Mesodermal cell (in vitro differentiated cells): ENCODE data around the gene LMCD1.

Experiments used
- H3K27ac ChIP-seq: 2 replicates; pipeline ENCODE4 v1.7.0; 2013; ENCODE audit warnings: mild to moderate bottlenecking, low read depth, low read length, moderate library complexity; ENCODE audit not compliant: severe bottlenecking
- H3K36me3 ChIP-seq: 2 replicates; pipeline ENCODE4 v1.7.1; 2013; ENCODE audit warnings: mild to moderate bottlenecking, low read length, moderate library complexity; ENCODE audit not compliant: control insufficient read depth, insufficient read depth
- H3K4me1 ChIP-seq: one replicate; pipeline ENCODE4 v1.7.1; 2013; ENCODE audit warnings: mild to moderate bottlenecking, low read length; ENCODE audit not compliant: insufficient read depth, control insufficient read depth, poor library complexity, severe bottlenecking
- H3K4me3 ChIP-seq: 2 replicates; pipeline ENCODE4 v1.7.0; 2013; ENCODE audit warnings: low read length, control low read depth, mild to moderate bottlenecking; ENCODE audit not compliant: insufficient read depth, poor library complexity, severe bottlenecking; ENCODE audit errors: extremely low read depth
- H3K9me3 ChIP-seq: 2 replicates; pipeline ENCODE4 v1.7.1; 2013; ENCODE audit warnings: mild to moderate bottlenecking, low read length, moderate library complexity; ENCODE audit not compliant: control insufficient read depth
- WGBS, 2 experiments: methylation state at CpG; one replicate each; pipeline ENCODE4 v1.1.5; 2013; ENCODE audit warnings: missing lambda C conversion rate in 2 of 2; ENCODE audit not compliant: insufficient coverage in 2 of 2; 5-methylcytosine and 5-hydroxymethylcytosine counted together

The LMCD1 gene

DNA sequence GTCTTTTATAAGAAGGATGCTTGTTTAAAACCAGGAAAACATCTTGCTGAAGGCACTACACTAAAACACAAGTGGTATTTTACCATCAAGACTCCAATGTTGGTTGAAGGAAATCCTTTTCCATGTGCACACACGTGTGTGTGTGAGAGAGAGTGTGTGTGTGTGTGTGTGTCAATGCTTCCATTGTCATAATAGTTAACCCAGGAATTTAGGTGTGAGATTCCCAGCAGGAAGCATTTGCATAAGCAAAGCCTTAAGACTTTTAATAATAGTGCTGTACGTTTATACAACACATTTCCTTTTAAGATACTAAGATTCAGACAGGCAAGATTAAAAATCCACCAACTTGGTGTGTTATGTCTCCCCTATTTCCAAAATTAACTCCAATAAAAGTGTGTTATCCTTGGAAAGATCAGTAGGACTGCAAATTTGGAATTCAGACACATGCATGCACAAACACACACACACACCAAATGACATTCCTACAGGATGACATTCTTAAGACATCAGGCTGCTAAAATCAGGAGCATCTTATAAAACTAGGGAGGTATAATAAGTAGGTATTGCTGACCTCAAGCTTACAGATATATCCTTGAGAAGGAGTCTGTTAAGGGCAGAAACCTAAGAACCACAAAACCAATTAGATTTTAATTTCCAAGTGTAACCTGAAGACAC, 18.3 kb downstream of the LMCD1 start:
- Histone ChIP-seq H3K9me3 (no peaks in the 10 kb centered on the region), H3K4me3 (no peak overlapping the region), H3K27ac (no peak overlapping the region), H3K4me1 (peaks cover 3% of the 10 kb centered on the region), H3K36me3 (peaks cover 45% of the 10 kb centered on the region)
- 20 to 60% methylated on average over 1 of the region's 2 CpGs for WGBS, 2 experiments

DNA sequence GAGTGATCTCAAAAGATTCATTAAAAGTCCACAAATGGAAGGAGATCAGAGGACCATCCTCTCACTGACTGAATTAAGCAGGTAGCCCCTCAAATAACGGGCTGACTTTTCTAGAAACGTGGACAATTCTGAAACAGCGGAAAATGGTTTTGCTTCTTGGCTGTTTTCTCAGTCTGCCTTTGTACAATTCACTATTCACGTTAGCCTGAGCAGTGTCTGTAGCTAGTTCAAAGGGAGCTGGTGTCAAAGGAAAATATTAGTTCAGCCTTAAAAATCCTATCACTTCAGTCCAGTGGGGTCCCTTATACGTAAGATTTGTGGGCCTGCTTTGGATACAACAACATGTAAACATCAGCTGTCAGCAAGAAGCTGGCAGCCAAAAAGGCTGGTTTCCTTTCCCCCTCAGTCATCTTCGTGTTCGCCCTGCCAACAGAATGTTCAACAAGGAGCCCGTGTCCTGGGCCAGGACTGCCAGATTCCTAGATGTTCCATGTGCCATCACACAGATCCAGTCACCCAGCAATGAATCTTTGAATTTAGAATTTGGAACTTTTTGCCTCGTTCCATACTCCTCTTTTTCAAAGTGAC, 19.3 kb downstream of the LMCD1 start:
- Histone ChIP-seq H3K4me1 (peaks cover 3% of the 10 kb centered on the region), H3K4me3 (no peak overlapping the region), H3K27ac (no peak overlapping the region), H3K36me3 (peaks cover 39% of the 10 kb centered on the region), H3K9me3 (no peaks in the 10 kb centered on the region)
- WGBS, 2 experiments, result 88 to 98% methylated on average over 8 of the region's 9 CpGs

DNA sequence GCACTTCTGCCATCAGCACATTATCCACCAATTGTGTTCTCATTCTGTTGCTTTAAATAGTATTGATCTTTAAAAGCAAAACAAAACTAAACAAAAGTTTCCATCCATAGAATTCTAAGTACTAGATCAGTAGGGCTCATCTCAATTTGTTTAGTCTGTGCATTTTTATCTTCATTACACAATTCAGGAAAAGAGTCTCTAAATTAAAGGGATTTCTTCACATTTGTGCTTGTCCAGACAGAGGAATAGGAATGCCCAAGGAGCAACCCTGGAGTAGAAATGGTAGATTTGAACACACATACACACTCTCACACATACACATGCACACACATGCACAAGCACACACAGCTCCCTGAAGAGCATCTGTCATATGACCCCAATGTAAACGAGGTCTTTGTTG, 21.4 kb downstream of the LMCD1 start:
- 83 to 100% methylated on average over 1 of the region's 1 CpG for WGBS, 2 experiments
- peaks cover 32% of the 10 kb centered on the region for H3K36me3 ChIP-seq
- no peak overlapping the region for H3K27ac ChIP-seq
- no peaks in the 10 kb centered on the region for H3K9me3 ChIP-seq
- peaks cover 3% of the 10 kb centered on the region for H3K4me1 ChIP-seq
- H3K4me3 ChIP-seq, result no peak overlapping the region

DNA sequence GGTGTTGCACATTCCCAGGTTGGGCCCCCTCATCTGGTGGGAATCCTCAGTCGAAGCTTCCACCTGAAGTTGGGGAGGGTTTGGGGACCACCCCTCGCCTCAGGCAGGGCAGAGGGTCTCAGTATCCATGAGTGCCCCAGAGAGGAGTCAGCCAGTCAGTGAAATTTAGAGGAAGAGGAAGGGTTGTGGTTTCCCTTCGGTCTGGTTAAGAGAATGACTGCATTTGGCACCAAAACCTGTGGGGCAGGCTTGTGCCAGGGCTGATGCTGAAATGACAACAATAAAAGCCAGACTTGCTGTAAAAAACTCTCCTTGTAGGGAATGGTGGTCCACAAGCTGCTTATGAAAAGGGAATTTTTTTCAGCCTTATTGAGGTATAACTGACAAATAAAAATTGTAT, 22.6 kb downstream of the LMCD1 start:
- Histone ChIP-seq H3K36me3 (peaks cover 24% of the 10 kb centered on the region), H3K4me1 (peaks cover 8% of the 10 kb centered on the region), H3K27ac (no peak overlapping the region), H3K9me3 (no peaks in the 10 kb centered on the region), H3K4me3 (no peak overlapping the region)
- 85 to 93% methylated on average over 1 to 3 of the region's 3 CpGs for WGBS, 2 experiments

DNA sequence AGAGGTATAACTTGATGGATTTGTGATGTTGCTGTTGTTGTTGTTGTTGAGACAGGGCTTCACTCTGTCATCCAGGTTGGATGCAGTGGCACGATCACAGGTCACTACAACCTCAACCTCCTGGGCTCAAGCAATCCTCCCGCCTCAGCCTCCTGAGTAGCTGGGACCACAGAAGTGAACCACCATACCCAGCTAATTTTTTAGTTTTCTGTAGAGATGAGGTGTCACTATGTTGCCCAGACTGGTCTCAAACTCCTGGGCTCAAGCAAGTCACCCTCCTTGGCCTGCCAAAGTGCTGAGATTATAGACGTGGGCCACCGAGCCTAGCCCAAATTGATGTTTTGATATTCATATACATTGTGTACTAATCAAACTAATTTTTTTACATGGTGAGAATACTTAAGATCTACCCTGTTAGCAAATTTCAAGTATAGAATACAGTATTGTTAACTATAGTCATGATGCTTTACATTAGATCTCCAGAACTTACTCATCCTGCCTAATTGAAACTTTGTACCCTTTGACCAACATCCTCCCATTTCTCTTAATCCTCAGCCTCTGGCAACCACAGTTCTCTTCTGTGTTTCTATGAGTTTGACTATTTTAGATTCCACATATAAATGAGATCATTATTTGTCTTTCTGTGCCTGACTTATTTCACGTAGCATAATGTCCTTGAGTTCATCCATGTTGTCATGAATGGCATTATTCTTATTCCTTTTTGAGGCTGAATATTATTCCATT, 23.2 kb downstream of the LMCD1 start:
- Histone ChIP-seq H3K27ac (no peak overlapping the region), H3K9me3 (no peaks in the 10 kb centered on the region), H3K4me1 (peaks cover 11% of the 10 kb centered on the region), H3K36me3 (peaks cover 24% of the 10 kb centered on the region), H3K4me3 (no peak overlapping the region)
- WGBS, 2 experiments, result 80% methylated on average over 1 of the region's 5 CpGs; no CpG with 5 or more reads in 1 of the 2 experiments

DNA sequence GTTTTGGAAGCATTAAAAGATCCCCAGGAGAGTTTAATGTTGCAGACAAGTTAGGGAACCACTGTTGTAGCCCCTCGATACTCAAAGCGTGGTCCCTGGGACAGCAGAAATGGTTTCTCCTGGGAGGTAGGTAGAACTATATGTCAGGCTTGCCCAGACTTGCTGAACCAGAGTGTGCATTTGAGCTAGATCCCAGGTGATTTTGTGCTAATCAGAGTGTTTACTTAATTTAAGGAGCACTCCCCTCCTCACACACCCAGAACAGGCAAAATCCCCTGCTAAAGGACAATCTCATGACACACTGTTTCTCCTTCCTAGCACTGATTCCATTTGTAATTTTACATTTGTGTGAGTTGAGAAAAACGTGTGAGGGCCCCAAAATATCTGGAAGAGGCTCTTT, 24.3 kb downstream of the LMCD1 start:
- no peak overlapping the region for H3K4me3 ChIP-seq
- peaks cover 24% of the 10 kb centered on the region for H3K36me3 ChIP-seq
- no peaks in the 10 kb centered on the region for H3K9me3 ChIP-seq
- H3K27ac ChIP-seq, result no peak overlapping the region
- 91 to 100% methylated on average over 2 of the region's 3 CpGs for WGBS, 2 experiments
- H3K4me1 ChIP-seq, result peaks cover 19% of the 10 kb centered on the region

DNA sequence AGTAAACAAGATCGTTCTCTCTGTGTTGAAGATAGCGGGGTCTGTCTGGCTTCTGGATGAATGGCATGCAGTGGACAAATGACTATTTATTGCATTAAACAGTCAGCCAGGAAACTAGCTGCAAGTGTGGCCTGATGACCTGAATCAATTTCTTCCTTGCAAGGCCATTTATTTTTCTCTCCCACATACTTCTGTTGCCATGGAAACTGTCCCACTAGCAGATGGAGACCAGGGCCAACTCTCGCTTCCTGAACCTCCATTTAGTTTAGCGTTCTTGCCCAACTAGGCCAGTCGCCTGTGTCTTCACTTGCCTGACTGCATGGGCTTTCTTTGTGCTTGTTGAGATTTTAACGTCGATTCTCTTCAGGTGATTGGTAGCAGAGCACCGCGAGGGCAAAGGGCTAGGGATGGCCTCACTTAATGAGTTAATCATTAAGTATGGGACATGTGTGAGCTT, 27.6 kb downstream of the LMCD1 start:
- no peaks in the 10 kb centered on the region for H3K9me3 ChIP-seq
- peak overlapping the region; percentile 78 for H3K27ac ChIP-seq
- no peak overlapping the region for H3K4me3 ChIP-seq
- WGBS, 2 experiments, result 77 to 85% methylated on average over 4 to 8 of the region's 9 CpGs
- H3K4me1 ChIP-seq, result peaks cover 27% of the 10 kb centered on the region
- H3K36me3 ChIP-seq, result peaks cover 6% of the 10 kb centered on the region

DNA sequence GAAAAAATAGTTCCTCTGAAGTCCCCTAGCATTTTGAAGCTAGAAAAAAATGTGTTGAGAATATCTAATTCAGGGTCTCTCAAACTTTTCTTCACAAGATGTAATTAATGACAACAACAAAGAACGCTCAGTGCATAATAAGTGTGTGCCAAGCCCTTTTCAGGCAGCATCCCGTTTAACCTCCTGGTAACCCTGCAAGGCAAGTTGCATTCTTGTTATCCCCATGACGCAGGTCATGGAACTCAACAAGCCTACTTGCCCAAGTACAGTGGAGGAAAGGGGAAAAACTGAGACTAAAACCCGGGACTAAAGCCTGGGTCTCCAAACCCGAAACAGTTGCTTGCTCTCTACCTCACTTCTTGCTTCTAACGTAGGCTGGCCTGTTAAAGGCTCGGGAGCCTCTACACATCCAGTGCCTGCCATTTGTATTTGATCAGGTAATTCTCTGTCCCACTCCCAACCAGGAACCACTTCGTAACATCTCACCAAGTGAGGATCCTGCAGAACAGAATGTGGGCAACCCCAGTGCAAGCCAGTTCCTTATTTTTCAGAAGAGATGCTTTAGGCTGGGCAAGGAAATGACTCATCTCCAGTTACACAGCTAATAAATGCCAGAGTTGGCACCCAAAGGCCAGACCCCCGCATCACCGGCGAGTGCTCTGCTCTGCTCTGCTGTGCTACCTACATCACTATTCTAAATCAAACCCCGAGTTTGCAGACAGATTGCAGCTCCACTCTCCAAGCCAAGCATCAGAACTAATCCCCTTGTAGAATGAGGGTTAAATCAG, 28.3 kb downstream of the LMCD1 start:
- Histone ChIP-seq H3K4me1 (peaks cover 27% of the 10 kb centered on the region), H3K36me3 (peaks cover 6% of the 10 kb centered on the region), H3K4me3 (no peak overlapping the region), H3K9me3 (no peaks in the 10 kb centered on the region), H3K27ac (peak overlapping the region; percentile 78)
- 96 to 98% methylated on average over 8 of the region's 12 CpGs for WGBS, 2 experiments

DNA sequence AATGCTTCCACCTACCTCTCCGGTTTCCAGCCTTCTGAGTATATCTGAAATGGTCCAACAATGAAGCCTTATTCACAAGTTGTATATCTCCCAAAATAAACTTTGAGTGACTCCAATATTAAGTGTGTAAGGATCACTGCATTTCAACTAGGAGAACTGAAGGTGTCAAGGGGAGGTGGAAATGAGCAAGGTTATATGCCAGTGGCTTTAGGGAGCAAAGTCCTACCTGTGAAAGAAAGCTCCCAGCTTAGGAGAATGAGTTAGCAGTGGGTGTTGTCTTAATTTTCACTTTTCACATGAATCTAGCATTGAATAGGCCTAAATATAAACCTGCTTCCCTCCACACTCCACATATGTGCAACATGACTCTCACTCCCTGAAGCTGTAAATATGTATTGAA, 29.0 kb downstream of the LMCD1 start:
- Histone ChIP-seq H3K36me3 (peaks cover 6% of the 10 kb centered on the region), H3K4me3 (no peak overlapping the region), H3K9me3 (no peaks in the 10 kb centered on the region), H3K4me1 (peaks cover 27% of the 10 kb centered on the region), H3K27ac (no peak overlapping the region)
- no CpG with 5 or more reads among the region's 1 CpG for WGBS, 2 experiments

DNA sequence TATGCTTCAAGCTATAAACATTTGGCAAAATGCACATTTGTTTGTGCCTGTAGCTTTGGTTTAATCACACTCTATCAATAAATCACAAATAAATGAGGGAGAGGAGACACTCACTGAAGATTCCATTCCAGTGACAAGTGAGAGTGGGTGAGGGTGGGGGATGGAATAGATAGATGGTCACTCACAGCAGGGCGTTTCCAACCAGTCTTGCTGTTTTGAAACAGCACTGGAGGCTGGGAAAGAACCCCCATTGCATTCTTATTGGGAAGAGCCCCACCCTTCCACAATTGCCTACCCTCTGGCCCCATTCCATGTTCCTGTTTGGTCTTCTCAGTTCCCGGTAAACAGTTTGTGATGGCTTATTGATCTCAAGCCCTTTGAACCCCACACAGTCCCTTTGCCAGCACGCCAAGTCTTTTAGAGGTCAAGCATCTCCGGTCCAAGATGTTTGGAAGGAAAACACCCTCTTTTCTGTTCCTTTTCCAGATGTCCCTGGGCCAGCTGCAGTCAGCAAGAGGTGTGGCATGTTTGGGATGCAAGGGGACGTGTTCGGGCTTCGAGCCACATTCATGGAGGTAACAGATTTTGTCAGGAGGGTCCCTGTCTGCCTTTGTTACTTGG, 30.7 kb downstream of the LMCD1 start:
- H3K4me1 ChIP-seq, result peaks cover 35% of the 10 kb centered on the region
- WGBS, 2 experiments, result 79 to 95% methylated on average over 6 to 7 of the region's 7 CpGs
- H3K36me3 ChIP-seq, result peaks cover 20% of the 10 kb centered on the region
- H3K4me3 ChIP-seq, result no peak overlapping the region
- H3K9me3 ChIP-seq, result peaks cover 4% of the 10 kb centered on the region
- H3K27ac ChIP-seq, result no peak overlapping the region
